H1 (cell line): ENCODE measurements around the gene DOK7. TPM values are rescaled to one million over a fixed set of nuclear protein-coding genes. Genes with fewer than 3 reads are reported as not detected.

Experiments
- CTCF ChIA-PET: fragments of 300-600 bp; sonication (Branson Sonifier 250); formaldehyde crosslinking; loops from one replicate; lab custom pipeline; 2021; ENCODE audit not compliant: partially characterized antibody; lab: Charles Lee
- POLR2A ChIA-PET: fragments of 300-600 bp; sonication (Branson Sonifier 250); formaldehyde crosslinking; loops from one replicate; lab custom pipeline; 2021; ENCODE audit warnings: inconsistent platforms; ENCODE audit not compliant: partially characterized antibody; lab: Charles Lee
- DNase-seq, 2 experiments: peaks; one replicate each; pipeline versions ENCODE4 v3.0.0 to v3.0.0-alpha.2; 2010 to 2022; ENCODE audit warnings: low spot score in 2 of 2, low read depth in 1 of 2, mixed read lengths in 1 of 2
- FAIRE-seq: peaks from 2 replicates; lab custom pipeline; 2011; peaks lifted over from hg19 to GRCh38; lab: Jason Lieb, UNC
- H2AFZ ChIP-seq: 2 replicates; pipeline ENCODE4 v1.8.1; 2012; ENCODE audit warnings: low read length, inconsistent platforms
- H2AK5ac ChIP-seq: 2 replicates; pipeline ENCODE4 v1.6.1; 2013; ENCODE audit warnings: low read depth, low read length
- H2BK120ac ChIP-seq: replicated peaks from 2 replicates; pipeline ENCODE3; 2013; ENCODE audit warnings: low read depth, low read length, inconsistent platforms
- H2BK12ac ChIP-seq: 2 replicates; pipeline ENCODE4 v1.6.1; 2013; ENCODE audit warnings: low read depth, low read length
- H2BK15ac ChIP-seq: 2 replicates; pipeline ENCODE4 v1.6.1; 2013; ENCODE audit warnings: low read length
- H2BK20ac ChIP-seq: 2 replicates; pipeline ENCODE4 v1.6.1; 2013; ENCODE audit warnings: low read length
- H2BK5ac ChIP-seq: 2 replicates; pipeline ENCODE4 v1.6.1; 2013; ENCODE audit warnings: low read depth, low read length
- H3K14ac ChIP-seq: 2 replicates; pipeline ENCODE4 v1.6.1; 2013; ENCODE audit warnings: inconsistent platforms; ENCODE audit not compliant: insufficient read length
- H3K18ac ChIP-seq: 2 replicates; pipeline ENCODE4 v1.6.1; 2013; ENCODE audit warnings: low read length; ENCODE audit errors: extremely low read depth
- H3K23ac ChIP-seq: 2 replicates; pipeline ENCODE4 v1.6.1; 2013; ENCODE audit warnings: inconsistent platforms; ENCODE audit not compliant: insufficient read length
- H3K23me2 ChIP-seq: 2 replicates; pipeline ENCODE4 v1.6.1; 2013; ENCODE audit warnings: low read depth, low read length
- H3K27ac ChIP-seq: 2 replicates; pipeline ENCODE4 v1.6.1; 2011; ENCODE audit warnings: low read depth, low read length, inconsistent platforms
- H3K27me3 ChIP-seq, 4 experiments: replicated peaks in 1 of 4; 1 replicate in 1 of 4; 2 replicates in 3 of 4; pipeline versions ENCODE4 v1.6.1 to v1.8.1; 2011 to 2013; ENCODE audit warnings: low read length in 3 of 4, mild to moderate bottlenecking in 3 of 4, inconsistent platforms in 2 of 4, mixed read lengths in 2 of 4, moderate library complexity in 1 of 4; ENCODE audit not compliant: control insufficient read depth in 3 of 4, insufficient read depth in 3 of 4; ENCODE audit errors: extremely low read depth in 1 of 4
- H3K36me3 ChIP-seq, 4 experiments: 2 replicates each; pipeline versions ENCODE4 v1.6.1 to v1.8.1; 2011 to 2013; ENCODE audit warnings: mild to moderate bottlenecking in 4 of 4, low read length in 3 of 4, moderate library complexity in 2 of 4, control low read depth in 1 of 4, inconsistent platforms in 1 of 4; ENCODE audit not compliant: insufficient read depth in 4 of 4, control insufficient read depth in 2 of 4
- H3K4ac ChIP-seq: replicated peaks from 2 replicates; pipeline ENCODE3; 2013; ENCODE audit warnings: low read length, low read depth, mixed read lengths, inconsistent platforms; ENCODE audit not compliant: insufficient read length
- H3K4me1 ChIP-seq, 4 experiments: replicated peaks in 1 of 4; 1 replicate in 1 of 4; 2 replicates in 3 of 4; pipeline versions ENCODE4 v1.6.1 to v1.8.1; 2011 to 2013; ENCODE audit warnings: low read length in 3 of 4, inconsistent platforms in 2 of 4, mixed read lengths in 1 of 4; ENCODE audit not compliant: insufficient read depth in 4 of 4, control insufficient read depth in 3 of 4
- H3K4me2 ChIP-seq, 2 experiments: 2 replicates each; pipeline versions ENCODE4 v1.6.1 to v1.8.1; 2011 to 2013; ENCODE audit warnings: low read depth in 2 of 2, low read length in 2 of 2, control low read depth in 1 of 2, inconsistent platforms in 1 of 2, mild to moderate bottlenecking in 1 of 2; ENCODE audit not compliant: insufficient read depth in 1 of 2
- H3K4me3 ChIP-seq, 4 experiments: fragments of 200-600, 300-600 bp in 1 of 4; sonication (generic), shearing (Covaris generic), sonication (Bioruptor Twin) in 1 of 4; 2 replicates each; pipeline versions ENCODE4 v1.5.1 to v1.8.1; 2011 to 2016; ENCODE audit warnings: low read length in 4 of 4, low read depth in 3 of 4, control low read depth in 2 of 4, inconsistent platforms in 2 of 4, mild to moderate bottlenecking in 2 of 4, mixed read lengths in 1 of 4, moderate library complexity in 1 of 4; ENCODE audit not compliant: insufficient read depth in 2 of 4; ENCODE audit errors: extremely low read depth in 1 of 4
- H3K56ac ChIP-seq: replicated peaks from 2 replicates; pipeline ENCODE3; 2013; ENCODE audit warnings: low read depth, mild to moderate bottlenecking, mixed read lengths, low read length, inconsistent platforms; ENCODE audit not compliant: insufficient read length
- H3K79me1 ChIP-seq: 2 replicates; pipeline ENCODE4 v1.6.1; 2013; ENCODE audit warnings: low read depth, low read length, control low read depth
- H3K79me2 ChIP-seq, 2 experiments: 2 replicates each; pipeline versions ENCODE4 v1.6.1 to v1.8.1; 2012 to 2013; ENCODE audit warnings: low read length in 2 of 2, mild to moderate bottlenecking in 2 of 2, inconsistent platforms in 1 of 2; ENCODE audit not compliant: insufficient read depth in 2 of 2, control insufficient read depth in 1 of 2
- H3K9ac ChIP-seq, 4 experiments: replicated peaks in 1 of 4; 1 replicate in 1 of 4; 2 replicates in 3 of 4; pipeline versions ENCODE4 v1.6.1 to v1.8.1; 2011 to 2013; ENCODE audit warnings: low read depth in 3 of 4, low read length in 3 of 4, control low read depth in 2 of 4, mild to moderate bottlenecking in 2 of 4, moderate library complexity in 2 of 4, inconsistent platforms in 1 of 4; ENCODE audit errors: extremely low read depth in 1 of 4
- H3K9me3 ChIP-seq, 2 experiments: 2 replicates each; pipeline versions ENCODE4 v1.6.1 to v1.8.1; 2012 to 2013; ENCODE audit warnings: mild to moderate bottlenecking in 2 of 2, moderate library complexity in 2 of 2, control low read depth in 1 of 2, inconsistent platforms in 1 of 2, low read depth in 1 of 2, low read length in 1 of 2, mixed read lengths in 1 of 2; ENCODE audit not compliant: insufficient read depth in 2 of 2
- H4K20me1 ChIP-seq, 2 experiments: replicated peaks in 1 of 2; 2 replicates each; pipeline versions ENCODE3 to v1.8.1; 2011 to 2013; ENCODE audit warnings: inconsistent platforms in 2 of 2, low read length in 2 of 2, mild to moderate bottlenecking in 1 of 2; ENCODE audit not compliant: insufficient read depth in 2 of 2, control insufficient read depth in 1 of 2
- H4K5ac ChIP-seq: 2 replicates; pipeline ENCODE4 v1.6.1; 2013; ENCODE audit warnings: low read length, low read depth, mixed read lengths, inconsistent platforms; ENCODE audit not compliant: insufficient read length
- H4K8ac ChIP-seq: 2 replicates; pipeline ENCODE4 v1.8.0; 2013; ENCODE audit warnings: mild to moderate bottlenecking, moderate library complexity, low read length, inconsistent platforms; ENCODE audit not compliant: insufficient read depth; ENCODE audit errors: extremely low read depth
- H4K91ac ChIP-seq: replicated peaks from 2 replicates; pipeline ENCODE3; 2013; ENCODE audit warnings: low read length, mixed read lengths, inconsistent platforms; ENCODE audit not compliant: insufficient read length
- CEBPB ChIP-seq: IDR thresholded peaks from 2 replicates; pipeline ENCODE4 v1.6.1; 2012; ENCODE audit warnings: low read depth, low read length
- EZH2 ChIP-seq: fragments of 200-600 bp; sonication (generic); IDR thresholded peaks from 2 replicates; pipeline ENCODE4 v1.7.1; 2012; ENCODE audit warnings: low read depth, mild to moderate bottlenecking, moderate library complexity, low read length, inconsistent platforms; ENCODE audit not compliant: severe bottlenecking
- NANOG ChIP-seq: IDR thresholded peaks from 2 replicates; pipeline ENCODE4 v1.6.1; 2011; ENCODE audit warnings: low read length, low read depth, mild to moderate bottlenecking, inconsistent platforms; ENCODE audit not compliant: insufficient read depth, poor library complexity, severe bottlenecking
- NRF1 ChIP-seq: IDR thresholded peaks from 2 replicates; pipeline ENCODE4 v1.6.1; 2011; ENCODE audit warnings: mild to moderate bottlenecking, low read depth, low read length, improper control_type of control experiment
- POU5F1 ChIP-seq: IDR thresholded peaks from 2 replicates; pipeline ENCODE4 v1.6.1; 2011; ENCODE audit warnings: low read depth, mild to moderate bottlenecking, low read length, moderate library complexity
- RAD21 ChIP-seq, 2 experiments: IDR thresholded peaks in 1 of 2; conservative IDR thresholded peaks in 1 of 2; 2 replicates each; pipeline ENCODE4 v1.6.1; 2011; ENCODE audit warnings: low read depth in 2 of 2, low read length in 2 of 2, improper control_type of control experiment in 1 of 2, inconsistent platforms in 1 of 2, mild to moderate bottlenecking in 1 of 2, moderate library complexity in 1 of 2
- SIRT6 ChIP-seq: IDR thresholded peaks from one replicate; pipeline ENCODE4 v1.7.1; 2012; ENCODE audit warnings: low read length, inconsistent platforms
- SIX5 ChIP-seq: IDR thresholded peaks from 2 replicates; pipeline ENCODE4 v1.6.1; 2011; ENCODE audit warnings: mild to moderate bottlenecking, low read depth, low read length
- SP1 ChIP-seq: IDR thresholded peaks from 2 replicates; pipeline ENCODE4 v1.6.1; 2011; ENCODE audit warnings: low read depth, low read length
- TAF1 ChIP-seq: IDR thresholded peaks from 2 replicates; pipeline ENCODE4 v1.6.1; 2011; ENCODE audit warnings: mild to moderate bottlenecking, low read depth, low read length
- TCF12 ChIP-seq: IDR thresholded peaks from 2 replicates; pipeline ENCODE4 v1.6.1; 2011; ENCODE audit warnings: low read depth, mild to moderate bottlenecking, low read length
- WGBS, 2 experiments: shearing (Covaris generic) in 1 of 2; methylation state at CpG; one replicate each; pipeline versions ENCODE4 v1.1.6 to v1.1.7; 2013 to 2015; ENCODE audit warnings: low lambda C conversion rate in 2 of 2, mixed read lengths in 2 of 2, inconsistent platforms in 1 of 2, low coverage in 1 of 2, missing lambda C conversion rate in 1 of 2; ENCODE audit not compliant: insufficient replicate concordance in 2 of 2, insufficient coverage in 1 of 2, insufficient read length in 1 of 2; ENCODE audit errors: extremely low coverage in 1 of 2, missing lambda C conversion rate in 1 of 2; 5-methylcytosine and 5-hydroxymethylcytosine counted together
- polyA plus RNA-seq, 7 experiments: library from polyadenylated mRNA; depleted of rRNA in 3 of 7; stranded (reverse) in 5 of 7; unstranded in 2 of 7; fragments of >200 nt in 5 of 7; fragments of 200-250 nt in 2 of 7; gene quantifications; 1 replicate in 5 of 7; 2 replicates in 1 of 7; 4 replicates in 1 of 7; pipeline versions ENCODE4 v1.2.1 to v1.2.3, GENCODE V29; 2011 to 2013; ENCODE audit warnings: missing spikeins in 2 of 7, mixed read lengths in 2 of 7
- total RNA-seq: library from RNA; stranded (reverse); fragmentation: NEBNext Ultra II Directional; extraction: Animal tissue kit (Norgen Biotek cat#: 25700); gene quantifications from 2 replicates; pipeline ENCODE4 v1.2.1, GENCODE V29; 2021
- TF ChIP-seq, protein P1 (sequence below): IDR thresholded peaks from 2 replicates; pipeline ENCODE4 v1.6.1; 2012; ENCODE audit warnings: low read length, inconsistent platforms

The DOK7 gene
- total and polyA plus RNA-seq, 2 of the 8 experiments (the other 6 are each of a cell fraction or from before 2014, with no cell fraction given) = 0.32 TPM; not detected in 1

DNA sequence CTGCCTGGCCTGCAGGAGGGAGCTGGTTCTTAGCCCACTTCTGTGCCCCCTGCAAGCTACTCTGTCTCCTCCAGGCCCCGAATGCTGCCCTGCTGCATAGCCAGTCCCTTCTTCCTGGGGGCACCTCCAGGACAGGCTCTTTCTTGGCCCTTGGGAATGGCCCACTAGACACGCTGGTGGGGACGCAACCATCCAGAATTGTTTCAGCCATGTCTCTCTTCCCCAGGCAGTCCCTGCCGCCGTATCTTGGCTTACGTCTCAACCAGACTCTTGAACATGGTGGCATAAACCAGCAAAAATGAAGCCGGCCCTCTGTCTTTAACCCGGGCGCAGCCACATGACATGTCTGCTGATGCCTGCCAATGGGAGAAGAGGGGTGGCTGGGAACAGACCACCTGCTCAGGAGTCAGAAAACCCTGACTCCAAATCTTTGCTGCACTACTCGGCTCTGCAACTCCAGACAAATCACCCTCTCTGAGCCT is 60.1 kb downstream of the DOK7 start:
- ChIA-PET POLR2A (no interaction called here), CTCF (interaction anchor here (0.6 to 0.7 kb wide), 2 partner anchors 19 to 156 kb away, joined by 3 read pairs; no protein-coding TSS in a partner anchor)
- H3K4ac ChIP-seq = no peak overlapping the region
- DNase-seq (no peak), FAIRE-seq (no peak)
- H3K79me1 ChIP-seq = peaks cover 15% of the 10 kb centered on the region
- WGBS, 2 experiments = 92% methylated on average over 10 of the region's 10 CpGs; no CpG with 5 or more reads in 1 of the 2 experiments
- no peak overlapping the region for H2BK20ac ChIP-seq
- H3K4me3 ChIP-seq = no peak overlapping the region
- H2AFZ ChIP-seq = no peak overlapping the region
- H3K14ac ChIP-seq = no peak overlapping the region
- no peak overlapping the region for H2BK120ac ChIP-seq
- no peaks in the 10 kb centered on the region for H3K27me3 ChIP-seq
- H2BK5ac ChIP-seq = no peak overlapping the region
- no peak overlapping the region for H3K18ac ChIP-seq
- H3K79me2 ChIP-seq = peaks cover 0 to 6% of the 10 kb centered on the region in 2 experiments; a peak in 1 of 4 replicates
- no peak overlapping the region for H2BK15ac ChIP-seq
- H2AK5ac ChIP-seq = no peak overlapping the region
- no peak overlapping the region for H3K4me2 ChIP-seq
- H4K20me1 ChIP-seq = peaks cover 17 to 53% of the 10 kb centered on the region in 2 experiments
- no peaks in the 10 kb centered on the region for H3K9me3 ChIP-seq
- no peak overlapping the region for H3K56ac ChIP-seq
- H3K27ac ChIP-seq = no peak overlapping the region
- H4K8ac ChIP-seq = no peak overlapping the region
- H3K23me2 ChIP-seq = no peaks in the 10 kb centered on the region
- peaks cover 11 to 45% (median 27%) of the 10 kb centered on the region in 4 experiments; a peak in 6 of 8 replicates for H3K36me3 ChIP-seq
- no peak overlapping the region for H4K91ac ChIP-seq
- H3K4me1 ChIP-seq = peaks cover 0 to 4% (median 0%) of the 10 kb centered on the region in 4 experiments; a peak in 1 of 7 replicates
- no peak overlapping the region for H2BK12ac ChIP-seq
- no peak overlapping the region for H3K23ac ChIP-seq
- no peak overlapping the region for H3K9ac ChIP-seq
- H4K5ac ChIP-seq = no peak overlapping the region
- TF ChIP-seq RAD21 (IDR thresholded peaks at IDR 0.05 in 1 of 2, conservative IDR thresholded peaks at IDR 0.05 in 1 of 2; ENCODE audit: low read depth in 2 of 2, low read length in 2 of 2) (no peak), EZH2 (no peak), POU5F1 (no peak), NRF1 (no peak), SP1 (no peak), NANOG (no peak), CEBPB (no peak), SIRT6 (no peak), SIX5 (no peak), TCF12 (no peak), TAF1 (no peak)
- TF ChIP-seq, protein P1, sequence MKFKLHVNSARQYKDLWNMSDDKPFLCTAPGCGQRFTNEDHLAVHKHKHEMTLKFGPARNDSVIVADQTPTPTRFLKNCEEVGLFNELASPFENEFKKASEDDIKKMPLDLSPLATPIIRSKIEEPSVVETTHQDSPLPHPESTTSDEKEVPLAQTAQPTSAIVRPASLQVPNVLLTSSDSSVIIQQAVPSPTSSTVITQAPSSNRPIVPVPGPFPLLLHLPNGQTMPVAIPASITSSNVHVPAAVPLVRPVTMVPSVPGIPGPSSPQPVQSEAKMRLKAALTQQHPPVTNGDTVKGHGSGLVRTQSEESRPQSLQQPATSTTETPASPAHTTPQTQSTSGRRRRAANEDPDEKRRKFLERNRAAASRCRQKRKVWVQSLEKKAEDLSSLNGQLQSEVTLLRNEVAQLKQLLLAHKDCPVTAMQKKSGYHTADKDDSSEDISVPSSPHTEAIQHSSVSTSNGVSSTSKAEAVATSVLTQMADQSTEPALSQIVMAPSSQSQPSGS = no peak
